K562 (cell line): ENCODE measurements around the gene DET1. TPM values are rescaled to one million over a fixed set of nuclear protein-coding genes. Genes with fewer than 3 reads are reported as not detected.

Source experiments
- CREM ChIP-seq: IDR thresholded peaks from 2 replicates; pipeline ENCODE4 v1.6.1; 2014; ENCODE audit warnings: antibody characterized with exemption, low read depth
- DIDO1 ChIP-seq: fragments of 450-650 bp; IDR thresholded peaks from 2 replicates; pipeline ENCODE4 v1.6.1; 2016; ENCODE audit warnings: low read depth, missing biosample characterization, missing genetic modification characterization
- DMBX1 ChIP-seq: fragments of 250-450 bp; sonication (Bioruptor Pico); IDR thresholded peaks from 2 replicates; pipeline ENCODE4 v1.8.0; 2022; ENCODE audit warnings: inconsistent platforms, mild to moderate bottlenecking, moderate library complexity, borderline replicate concordance
- EWSR1 ChIP-seq: fragments of 450-650 bp; IDR thresholded peaks from 2 replicates; pipeline ENCODE4 v1.6.1; 2018; ENCODE audit warnings: borderline replicate concordance, mild to moderate bottlenecking, low read depth, moderate library complexity; ENCODE audit not compliant: partially characterized antibody
- KAT7 ChIP-seq: sonication (generic); formaldehyde crosslinking; IDR thresholded peaks from 2 replicates; pipeline ENCODE4 v1.8.0; 2022; ENCODE audit warnings: missing genetic modification reagents, mild to moderate bottlenecking, borderline replicate concordance
- MEIS2 ChIP-seq: fragments of 450-650 bp; IDR thresholded peaks from 2 replicates; pipeline ENCODE4 v1.6.1; 2014; ENCODE audit warnings: mild to moderate bottlenecking; ENCODE audit not compliant: partially characterized antibody
- SLC30A9 ChIP-seq: fragments of 250-450 bp; sonication (Bioruptor Pico); IDR thresholded peaks from 2 replicates; pipeline ENCODE4 v1.8.0; 2022; ENCODE audit warnings: mild to moderate bottlenecking, moderate library complexity
- SMARCC2 ChIP-seq: fragments of 450-650 bp; IDR thresholded peaks from 2 replicates; pipeline ENCODE4 v1.6.1; 2017; ENCODE audit warnings: antibody characterized with exemption, moderate library complexity, mild to moderate bottlenecking, low read depth
- TBP ChIP-seq: optimal IDR thresholded peaks from 2 replicates; pipeline ENCODE3; 2011; ENCODE audit warnings: low read depth, low read length, improper control_type of control experiment
- TEAD2 ChIP-seq: fragments of 450-650 bp; IDR thresholded peaks from 2 replicates; pipeline ENCODE4 v1.6.1; 2016; ENCODE audit warnings: missing genetic modification characterization, control low read depth, missing compliant biosample characterization
- ZBTB8A ChIP-seq: fragments of 450-650 bp; IDR thresholded peaks from 2 replicates; pipeline ENCODE4 v1.6.1; 2018; ENCODE audit warnings: mild to moderate bottlenecking, moderate library complexity; ENCODE audit not compliant: partially characterized antibody
- ZNF408 ChIP-seq: fragments of 250-450 bp; sonication (Bioruptor Pico); IDR thresholded peaks from 2 replicates; pipeline ENCODE4 v1.4.0; 2020; ENCODE audit warnings: low read depth, mild to moderate bottlenecking, moderate library complexity
- polyA plus RNA-seq, 8 experiments: library from polyadenylated mRNA; depleted of rRNA in 4 of 8; stranded (reverse) in 5 of 8; unstranded in 3 of 8; fragments of >200 nt; fragmentation: Nextera tagmentation in 2 of 8; fragmentation: Illumina TruSeq in 1 of 8; extraction: Ambion mirVana in 2 of 8; extraction: Trizol in 1 of 8; gene quantifications; 2 replicates each; pipeline versions ENCODE4 v1.2.1 to v1.2.3, GENCODE V29; 2011 to 2014; ENCODE audit warnings: inconsistent platforms in 1 of 8, missing spikeins in 1 of 8
- total RNA-seq, 7 experiments: library from RNA; depleted of rRNA in 6 of 7; stranded (reverse); fragments of >200 nt in 6 of 7; fragmentation: Illumina TruSeq in 2 of 7; extraction: Trizol in 2 of 7; gene quantifications; 2 replicates each; pipeline versions ENCODE4 v1.2.1 to v1.2.3, GENCODE V29; 2011 to 2021; ENCODE audit warnings: low replicate concordance in 1 of 7
- TF ChIP-seq, protein P1 (sequence below): fragments of 200-600 bp; sonication (generic); IDR thresholded peaks from one replicate; pipeline ENCODE4 v1.6.1; 2012; ENCODE audit warnings: mild to moderate bottlenecking, low read depth, low read length, inconsistent platforms

DET1 gene
- total and polyA plus RNA-seq, 9 of the 15 experiments (the other 6 are each of a cell fraction or from before 2014, with no cell fraction given): 4.2 to 8.1 (median 6.0) TPM

DNA sequence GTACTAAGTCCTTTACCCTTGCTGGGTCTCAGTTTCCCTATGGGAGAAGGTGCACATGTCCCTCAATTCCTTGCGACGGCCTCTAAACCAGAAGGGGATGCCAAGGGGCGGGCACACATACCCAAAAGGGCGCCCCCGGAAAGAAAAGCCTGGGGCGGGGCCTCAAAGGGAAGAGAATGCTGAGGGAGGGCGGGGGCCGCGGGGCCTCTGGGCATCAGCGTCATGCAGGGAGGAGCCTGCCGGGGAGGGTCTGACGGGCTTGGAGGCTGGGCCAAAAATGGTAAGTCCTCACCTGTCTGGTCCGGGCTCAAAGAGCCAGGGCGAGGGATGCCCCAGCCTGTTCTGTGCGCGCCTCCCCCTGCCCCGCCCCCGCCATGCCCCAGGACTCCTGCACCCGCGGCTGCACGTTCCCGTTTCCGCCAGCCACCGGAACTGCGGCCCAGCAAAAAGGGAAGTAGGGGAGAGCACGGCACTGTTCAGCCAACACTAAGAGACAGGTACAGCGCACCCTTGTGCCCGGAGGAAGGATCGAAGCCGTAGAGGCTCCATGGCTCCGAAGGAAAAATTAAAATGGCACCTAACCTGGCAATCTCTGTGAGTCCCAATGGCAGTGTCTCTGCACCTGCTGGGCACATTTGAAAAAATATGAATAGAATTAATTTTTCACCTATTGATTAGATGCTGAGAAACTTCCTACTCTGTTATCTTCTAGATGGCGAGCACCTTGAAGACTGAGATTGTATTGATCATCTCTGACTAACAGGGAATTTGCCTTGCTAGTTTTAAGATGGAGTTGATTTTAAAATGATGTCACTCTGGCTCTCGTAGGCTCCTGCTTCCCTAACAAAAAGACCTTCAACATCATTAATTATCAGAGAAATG, at the start of gene DET1 (continued):
- TF ChIP-seq, protein P1, sequence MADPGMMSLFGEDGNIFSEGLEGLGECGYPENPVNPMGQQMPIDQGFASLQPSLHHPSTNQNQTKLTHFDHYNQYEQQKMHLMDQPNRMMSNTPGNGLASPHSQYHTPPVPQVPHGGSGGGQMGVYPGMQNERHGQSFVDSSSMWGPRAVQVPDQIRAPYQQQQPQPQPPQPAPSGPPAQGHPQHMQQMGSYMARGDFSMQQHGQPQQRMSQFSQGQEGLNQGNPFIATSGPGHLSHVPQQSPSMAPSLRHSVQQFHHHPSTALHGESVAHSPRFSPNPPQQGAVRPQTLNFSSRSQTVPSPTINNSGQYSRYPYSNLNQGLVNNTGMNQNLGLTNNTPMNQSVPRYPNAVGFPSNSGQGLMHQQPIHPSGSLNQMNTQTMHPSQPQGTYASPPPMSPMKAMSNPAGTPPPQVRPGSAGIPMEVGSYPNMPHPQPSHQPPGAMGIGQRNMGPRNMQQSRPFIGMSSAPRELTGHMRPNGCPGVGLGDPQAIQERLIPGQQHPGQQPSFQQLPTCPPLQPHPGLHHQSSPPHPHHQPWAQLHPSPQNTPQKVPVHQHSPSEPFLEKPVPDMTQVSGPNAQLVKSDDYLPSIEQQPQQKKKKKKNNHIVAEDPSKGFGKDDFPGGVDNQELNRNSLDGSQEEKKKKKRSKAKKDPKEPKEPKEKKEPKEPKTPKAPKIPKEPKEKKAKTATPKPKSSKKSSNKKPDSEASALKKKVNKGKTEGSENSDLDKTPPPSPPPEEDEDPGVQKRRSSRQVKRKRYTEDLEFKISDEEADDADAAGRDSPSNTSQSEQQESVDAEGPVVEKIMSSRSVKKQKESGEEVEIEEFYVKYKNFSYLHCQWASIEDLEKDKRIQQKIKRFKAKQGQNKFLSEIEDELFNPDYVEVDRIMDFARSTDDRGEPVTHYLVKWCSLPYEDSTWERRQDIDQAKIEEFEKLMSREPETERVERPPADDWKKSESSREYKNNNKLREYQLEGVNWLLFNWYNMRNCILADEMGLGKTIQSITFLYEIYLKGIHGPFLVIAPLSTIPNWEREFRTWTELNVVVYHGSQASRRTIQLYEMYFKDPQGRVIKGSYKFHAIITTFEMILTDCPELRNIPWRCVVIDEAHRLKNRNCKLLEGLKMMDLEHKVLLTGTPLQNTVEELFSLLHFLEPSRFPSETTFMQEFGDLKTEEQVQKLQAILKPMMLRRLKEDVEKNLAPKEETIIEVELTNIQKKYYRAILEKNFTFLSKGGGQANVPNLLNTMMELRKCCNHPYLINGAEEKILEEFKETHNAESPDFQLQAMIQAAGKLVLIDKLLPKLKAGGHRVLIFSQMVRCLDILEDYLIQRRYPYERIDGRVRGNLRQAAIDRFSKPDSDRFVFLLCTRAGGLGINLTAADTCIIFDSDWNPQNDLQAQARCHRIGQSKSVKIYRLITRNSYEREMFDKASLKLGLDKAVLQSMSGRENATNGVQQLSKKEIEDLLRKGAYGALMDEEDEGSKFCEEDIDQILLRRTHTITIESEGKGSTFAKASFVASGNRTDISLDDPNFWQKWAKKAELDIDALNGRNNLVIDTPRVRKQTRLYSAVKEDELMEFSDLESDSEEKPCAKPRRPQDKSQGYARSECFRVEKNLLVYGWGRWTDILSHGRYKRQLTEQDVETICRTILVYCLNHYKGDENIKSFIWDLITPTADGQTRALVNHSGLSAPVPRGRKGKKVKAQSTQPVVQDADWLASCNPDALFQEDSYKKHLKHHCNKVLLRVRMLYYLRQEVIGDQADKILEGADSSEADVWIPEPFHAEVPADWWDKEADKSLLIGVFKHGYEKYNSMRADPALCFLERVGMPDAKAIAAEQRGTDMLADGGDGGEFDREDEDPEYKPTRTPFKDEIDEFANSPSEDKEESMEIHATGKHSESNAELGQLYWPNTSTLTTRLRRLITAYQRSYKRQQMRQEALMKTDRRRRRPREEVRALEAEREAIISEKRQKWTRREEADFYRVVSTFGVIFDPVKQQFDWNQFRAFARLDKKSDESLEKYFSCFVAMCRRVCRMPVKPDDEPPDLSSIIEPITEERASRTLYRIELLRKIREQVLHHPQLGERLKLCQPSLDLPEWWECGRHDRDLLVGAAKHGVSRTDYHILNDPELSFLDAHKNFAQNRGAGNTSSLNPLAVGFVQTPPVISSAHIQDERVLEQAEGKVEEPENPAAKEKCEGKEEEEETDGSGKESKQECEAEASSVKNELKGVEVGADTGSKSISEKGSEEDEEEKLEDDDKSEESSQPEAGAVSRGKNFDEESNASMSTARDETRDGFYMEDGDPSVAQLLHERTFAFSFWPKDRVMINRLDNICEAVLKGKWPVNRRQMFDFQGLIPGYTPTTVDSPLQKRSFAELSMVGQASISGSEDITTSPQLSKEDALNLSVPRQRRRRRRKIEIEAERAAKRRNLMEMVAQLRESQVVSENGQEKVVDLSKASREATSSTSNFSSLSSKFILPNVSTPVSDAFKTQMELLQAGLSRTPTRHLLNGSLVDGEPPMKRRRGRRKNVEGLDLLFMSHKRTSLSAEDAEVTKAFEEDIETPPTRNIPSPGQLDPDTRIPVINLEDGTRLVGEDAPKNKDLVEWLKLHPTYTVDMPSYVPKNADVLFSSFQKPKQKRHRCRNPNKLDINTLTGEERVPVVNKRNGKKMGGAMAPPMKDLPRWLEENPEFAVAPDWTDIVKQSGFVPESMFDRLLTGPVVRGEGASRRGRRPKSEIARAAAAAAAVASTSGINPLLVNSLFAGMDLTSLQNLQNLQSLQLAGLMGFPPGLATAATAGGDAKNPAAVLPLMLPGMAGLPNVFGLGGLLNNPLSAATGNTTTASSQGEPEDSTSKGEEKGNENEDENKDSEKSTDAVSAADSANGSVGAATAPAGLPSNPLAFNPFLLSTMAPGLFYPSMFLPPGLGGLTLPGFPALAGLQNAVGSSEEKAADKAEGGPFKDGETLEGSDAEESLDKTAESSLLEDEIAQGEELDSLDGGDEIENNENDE: no peak
- TF ChIP-seq TEAD2 (no peak), MEIS2 (no peak), CREM (peak; percentile 78), ZNF408 (CRISPR knock-in tag) (no peak), ZBTB8A (no peak), SLC30A9 (CRISPR knock-in tag) (no peak), SMARCC2 (no peak), KAT7 (no peak; the same call in 1 of the 2 replicates), TBP (no peak), EWSR1 (no peak), DIDO1 (peak; percentile 30; the same call in 1 of the 2 replicates), DMBX1 (peak; percentile 8; the same call in 1 of the 2 replicates)
